DMS79 treated with DMSO at 0.1 percent for 48 hours (cell line): ENCODE measurements around the gene OR2AT4.
A peak's percentile ranks its signal among the peaks of the same experiment; 100 is the strongest.
"Not testable (repeated sequence)": the region's sequence is repeated elsewhere in the genome, so short reads cannot be mapped to it uniquely, and the experiment has no call there.

Source experiments
- DNase-seq: peaks from one replicate; lab custom pipeline; 2025; lab: John Stamatoyannopoulos, UW

The OR2AT4 gene

GRCh38 chr11:75096456-75097172, at the start of gene OR2AT4:
TSS of gene OR2AT4 (minus strand) at chr11:75096876.
- DNase-seq = no peak

GRCh38 chr11:75145972-75146519, 49.4 kb upstream of the OR2AT4 start:
- no peak for DNase-seq

GRCh38 chr11:75145196-75145971, 48.7 kb upstream of the OR2AT4 start:
- DNase-seq = no peak

GRCh38 chr11:75144716-75145014, 48.0 kb upstream of the OR2AT4 start:
- no peak for DNase-seq

GRCh38 chr11:75143420-75143731, 46.7 kb upstream of the OR2AT4 start:
- no peak for DNase-seq

GRCh38 chr11:75142714-75143419, 46.2 kb upstream of the OR2AT4 start:
- DNase-seq = peak; percentile 52

GRCh38 chr11:75141166-75141565, 44.5 kb upstream of the OR2AT4 start:
- no peak for DNase-seq

- no peak for DNase-seq
Observed at GRCh38 chr11:75140269-75141138, 43.8 kb upstream of the OR2AT4 start.

- DNase-seq = no peak
Observed at GRCh38 chr11:75135651-75136050, 39.0 kb upstream of the OR2AT4 start.

GRCh38 chr11:75135021-75135650, 38.5 kb upstream of the OR2AT4 start:
- DNase-seq = no peak

GRCh38 chr11:75133976-75134375, 37.3 kb upstream of the OR2AT4 start:
- DNase-seq = no peak

GRCh38 chr11:75132080-75132479, 35.4 kb upstream of the OR2AT4 start:
- no peak for DNase-seq

GRCh38 chr11:75126564-75126963, 29.9 kb upstream of the OR2AT4 start:
- DNase-seq = no peak

- no peak for DNase-seq
Observed at GRCh38 chr11:75118577-75118976, 21.9 kb upstream of the OR2AT4 start.

- no peak for DNase-seq
Observed at GRCh38 chr11:75114465-75114864, 17.8 kb upstream of the OR2AT4 start.

- DNase-seq = no peak
Observed at GRCh38 chr11:75113030-75113429, 16.4 kb upstream of the OR2AT4 start.

GRCh38 chr11:75112200-75112599, 15.5 kb upstream of the OR2AT4 start:
- DNase-seq = no peak

- no peak for DNase-seq
Observed at GRCh38 chr11:75107187-75107586, 10.5 kb upstream of the OR2AT4 start.

GRCh38 chr11:75105967-75106681, 9.4 kb upstream of the OR2AT4 start:
- DNase-seq = not testable (repeated sequence)

- DNase-seq = no peak
Observed at GRCh38 chr11:75105462-75105925, 8.8 kb upstream of the OR2AT4 start.
